H1 (cell line): ENCODE data around the gene SWT1. TPM values are rescaled to one million over a fixed set of nuclear protein-coding genes. Genes with fewer than 3 reads are reported as not detected.
"Not testable (repeated sequence)": the region's sequence is repeated elsewhere in the genome, so short reads cannot be mapped to it uniquely, and the experiment has no call there.

Experiments used
- CTCF ChIA-PET: fragments of 300-600 bp; sonication (Branson Sonifier 250); formaldehyde crosslinking; loops from one replicate; lab custom pipeline; 2021; ENCODE audit not compliant: partially characterized antibody; lab: Charles Lee
- POLR2A ChIA-PET: fragments of 300-600 bp; sonication (Branson Sonifier 250); formaldehyde crosslinking; loops from one replicate; lab custom pipeline; 2021; ENCODE audit warnings: inconsistent platforms; ENCODE audit not compliant: partially characterized antibody; lab: Charles Lee
- DNase-seq, 2 experiments: peaks; one replicate each; pipeline versions ENCODE4 v3.0.0 to v3.0.0-alpha.2; 2010 to 2022; ENCODE audit warnings: low spot score in 2 of 2, low read depth in 1 of 2, mixed read lengths in 1 of 2
- FAIRE-seq: peaks from 2 replicates; lab custom pipeline; 2011; peaks lifted over from hg19 to GRCh38; lab: Jason Lieb, UNC
- H2AFZ ChIP-seq: 2 replicates; pipeline ENCODE4 v1.8.1; 2012; ENCODE audit warnings: low read length, inconsistent platforms
- H2AK5ac ChIP-seq: 2 replicates; pipeline ENCODE4 v1.6.1; 2013; ENCODE audit warnings: low read depth, low read length
- H2BK120ac ChIP-seq: replicated peaks from 2 replicates; pipeline ENCODE3; 2013; ENCODE audit warnings: low read depth, low read length, inconsistent platforms
- H2BK12ac ChIP-seq: 2 replicates; pipeline ENCODE4 v1.6.1; 2013; ENCODE audit warnings: low read depth, low read length
- H2BK15ac ChIP-seq: 2 replicates; pipeline ENCODE4 v1.6.1; 2013; ENCODE audit warnings: low read length
- H2BK20ac ChIP-seq: 2 replicates; pipeline ENCODE4 v1.6.1; 2013; ENCODE audit warnings: low read length
- H2BK5ac ChIP-seq: 2 replicates; pipeline ENCODE4 v1.6.1; 2013; ENCODE audit warnings: low read depth, low read length
- H3K14ac ChIP-seq: 2 replicates; pipeline ENCODE4 v1.6.1; 2013; ENCODE audit warnings: inconsistent platforms; ENCODE audit not compliant: insufficient read length
- H3K18ac ChIP-seq: 2 replicates; pipeline ENCODE4 v1.6.1; 2013; ENCODE audit warnings: low read length; ENCODE audit errors: extremely low read depth
- H3K23ac ChIP-seq: 2 replicates; pipeline ENCODE4 v1.6.1; 2013; ENCODE audit warnings: inconsistent platforms; ENCODE audit not compliant: insufficient read length
- H3K23me2 ChIP-seq: 2 replicates; pipeline ENCODE4 v1.6.1; 2013; ENCODE audit warnings: low read depth, low read length
- H3K27ac ChIP-seq: 2 replicates; pipeline ENCODE4 v1.6.1; 2011; ENCODE audit warnings: low read depth, low read length, inconsistent platforms
- H3K27me3 ChIP-seq, 4 experiments: replicated peaks in 1 of 4; 1 replicate in 1 of 4; 2 replicates in 3 of 4; pipeline versions ENCODE4 v1.6.1 to v1.8.1; 2011 to 2013; ENCODE audit warnings: low read length in 3 of 4, mild to moderate bottlenecking in 3 of 4, inconsistent platforms in 2 of 4, mixed read lengths in 2 of 4, moderate library complexity in 1 of 4; ENCODE audit not compliant: control insufficient read depth in 3 of 4, insufficient read depth in 3 of 4; ENCODE audit errors: extremely low read depth in 1 of 4
- H3K36me3 ChIP-seq, 4 experiments: 2 replicates each; pipeline versions ENCODE4 v1.6.1 to v1.8.1; 2011 to 2013; ENCODE audit warnings: mild to moderate bottlenecking in 4 of 4, low read length in 3 of 4, moderate library complexity in 2 of 4, control low read depth in 1 of 4, inconsistent platforms in 1 of 4; ENCODE audit not compliant: insufficient read depth in 4 of 4, control insufficient read depth in 2 of 4
- H3K4ac ChIP-seq: replicated peaks from 2 replicates; pipeline ENCODE3; 2013; ENCODE audit warnings: low read length, low read depth, mixed read lengths, inconsistent platforms; ENCODE audit not compliant: insufficient read length
- H3K4me1 ChIP-seq, 4 experiments: replicated peaks in 1 of 4; 1 replicate in 1 of 4; 2 replicates in 3 of 4; pipeline versions ENCODE4 v1.6.1 to v1.8.1; 2011 to 2013; ENCODE audit warnings: low read length in 3 of 4, inconsistent platforms in 2 of 4, mixed read lengths in 1 of 4; ENCODE audit not compliant: insufficient read depth in 4 of 4, control insufficient read depth in 3 of 4
- H3K4me2 ChIP-seq, 2 experiments: 2 replicates each; pipeline versions ENCODE4 v1.6.1 to v1.8.1; 2011 to 2013; ENCODE audit warnings: low read depth in 2 of 2, low read length in 2 of 2, control low read depth in 1 of 2, inconsistent platforms in 1 of 2, mild to moderate bottlenecking in 1 of 2; ENCODE audit not compliant: insufficient read depth in 1 of 2
- H3K4me3 ChIP-seq, 4 experiments: fragments of 200-600, 300-600 bp in 1 of 4; sonication (generic), shearing (Covaris generic), sonication (Bioruptor Twin) in 1 of 4; 2 replicates each; pipeline versions ENCODE4 v1.5.1 to v1.8.1; 2011 to 2016; ENCODE audit warnings: low read length in 4 of 4, low read depth in 3 of 4, control low read depth in 2 of 4, inconsistent platforms in 2 of 4, mild to moderate bottlenecking in 2 of 4, mixed read lengths in 1 of 4, moderate library complexity in 1 of 4; ENCODE audit not compliant: insufficient read depth in 2 of 4; ENCODE audit errors: extremely low read depth in 1 of 4
- H3K56ac ChIP-seq: replicated peaks from 2 replicates; pipeline ENCODE3; 2013; ENCODE audit warnings: low read depth, mild to moderate bottlenecking, mixed read lengths, low read length, inconsistent platforms; ENCODE audit not compliant: insufficient read length
- H3K79me1 ChIP-seq: 2 replicates; pipeline ENCODE4 v1.6.1; 2013; ENCODE audit warnings: low read depth, low read length, control low read depth
- H3K79me2 ChIP-seq, 2 experiments: 2 replicates each; pipeline versions ENCODE4 v1.6.1 to v1.8.1; 2012 to 2013; ENCODE audit warnings: low read length in 2 of 2, mild to moderate bottlenecking in 2 of 2, inconsistent platforms in 1 of 2; ENCODE audit not compliant: insufficient read depth in 2 of 2, control insufficient read depth in 1 of 2
- H3K9ac ChIP-seq, 4 experiments: replicated peaks in 1 of 4; 1 replicate in 1 of 4; 2 replicates in 3 of 4; pipeline versions ENCODE4 v1.6.1 to v1.8.1; 2011 to 2013; ENCODE audit warnings: low read depth in 3 of 4, low read length in 3 of 4, control low read depth in 2 of 4, mild to moderate bottlenecking in 2 of 4, moderate library complexity in 2 of 4, inconsistent platforms in 1 of 4; ENCODE audit errors: extremely low read depth in 1 of 4
- H3K9me3 ChIP-seq, 2 experiments: 2 replicates each; pipeline versions ENCODE4 v1.6.1 to v1.8.1; 2012 to 2013; ENCODE audit warnings: mild to moderate bottlenecking in 2 of 2, moderate library complexity in 2 of 2, control low read depth in 1 of 2, inconsistent platforms in 1 of 2, low read depth in 1 of 2, low read length in 1 of 2, mixed read lengths in 1 of 2; ENCODE audit not compliant: insufficient read depth in 2 of 2
- H4K20me1 ChIP-seq, 2 experiments: replicated peaks in 1 of 2; 2 replicates each; pipeline versions ENCODE3 to v1.8.1; 2011 to 2013; ENCODE audit warnings: inconsistent platforms in 2 of 2, low read length in 2 of 2, mild to moderate bottlenecking in 1 of 2; ENCODE audit not compliant: insufficient read depth in 2 of 2, control insufficient read depth in 1 of 2
- H4K5ac ChIP-seq: 2 replicates; pipeline ENCODE4 v1.6.1; 2013; ENCODE audit warnings: low read length, low read depth, mixed read lengths, inconsistent platforms; ENCODE audit not compliant: insufficient read length
- H4K8ac ChIP-seq: 2 replicates; pipeline ENCODE4 v1.8.0; 2013; ENCODE audit warnings: mild to moderate bottlenecking, moderate library complexity, low read length, inconsistent platforms; ENCODE audit not compliant: insufficient read depth; ENCODE audit errors: extremely low read depth
- H4K91ac ChIP-seq: replicated peaks from 2 replicates; pipeline ENCODE3; 2013; ENCODE audit warnings: low read length, mixed read lengths, inconsistent platforms; ENCODE audit not compliant: insufficient read length
- CEBPB ChIP-seq: IDR thresholded peaks from 2 replicates; pipeline ENCODE4 v1.6.1; 2012; ENCODE audit warnings: low read depth, low read length
- MAX ChIP-seq: IDR thresholded peaks from 2 replicates; pipeline ENCODE4 v1.6.1; 2012; ENCODE audit warnings: inconsistent platforms
- POLR2A ChIP-seq, 2 experiments: IDR thresholded peaks; 1 replicate in 1 of 2; 2 replicates in 1 of 2; pipeline ENCODE4 v1.6.1; 2011; ENCODE audit warnings: low read depth in 2 of 2, low read length in 2 of 2, mild to moderate bottlenecking in 2 of 2; ENCODE audit errors: control extremely low read depth in 1 of 2
- RNF2 ChIP-seq: fragments of 200-900, 300-1000 bp; sonication (generic); IDR thresholded peaks from 2 replicates; pipeline ENCODE4 v1.7.1; 2016; ENCODE audit warnings: borderline replicate concordance, low read depth, mild to moderate bottlenecking, antibody characterized with exemption, low read length; ENCODE audit not compliant: poor library complexity, severe bottlenecking; ENCODE audit errors: missing control alignments
- WGBS, 2 experiments: shearing (Covaris generic) in 1 of 2; methylation state at CpG; one replicate each; pipeline versions ENCODE4 v1.1.6 to v1.1.7; 2013 to 2015; ENCODE audit warnings: low lambda C conversion rate in 2 of 2, mixed read lengths in 2 of 2, inconsistent platforms in 1 of 2, low coverage in 1 of 2, missing lambda C conversion rate in 1 of 2; ENCODE audit not compliant: insufficient replicate concordance in 2 of 2, insufficient coverage in 1 of 2, insufficient read length in 1 of 2; ENCODE audit errors: extremely low coverage in 1 of 2, missing lambda C conversion rate in 1 of 2; 5-methylcytosine and 5-hydroxymethylcytosine counted together
- polyA plus RNA-seq, 7 experiments: library from polyadenylated mRNA; depleted of rRNA in 3 of 7; stranded (reverse) in 5 of 7; unstranded in 2 of 7; fragments of >200 nt in 5 of 7; fragments of 200-250 nt in 2 of 7; gene quantifications; 1 replicate in 5 of 7; 2 replicates in 1 of 7; 4 replicates in 1 of 7; pipeline versions ENCODE4 v1.2.1 to v1.2.3, GENCODE V29; 2011 to 2013; ENCODE audit warnings: missing spikeins in 2 of 7, mixed read lengths in 2 of 7
- total RNA-seq: library from RNA; stranded (reverse); fragmentation: NEBNext Ultra II Directional; extraction: Animal tissue kit (Norgen Biotek cat#: 25700); gene quantifications from 2 replicates; pipeline ENCODE4 v1.2.1, GENCODE V29; 2021

The SWT1 gene
- total and polyA plus RNA-seq, 2 of the 8 experiments (the other 6 are each of a cell fraction or from before 2014, with no cell fraction given): 1.4 to 6.2 TPM

DNA sequence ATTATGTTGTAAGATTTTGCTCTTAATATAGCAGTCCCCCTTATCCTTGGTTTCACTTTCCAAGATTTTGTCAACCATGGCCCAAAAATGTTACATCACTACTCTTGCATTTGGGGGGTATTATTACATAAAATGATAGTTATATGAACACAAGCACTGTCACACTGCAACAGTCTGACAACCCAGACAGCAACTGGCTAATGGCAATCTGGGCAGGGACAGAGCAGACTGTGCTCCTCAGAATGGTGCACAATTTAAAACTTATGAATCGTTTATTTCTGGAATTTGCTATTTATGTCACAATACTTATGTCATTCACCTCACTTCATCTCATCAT is 162.1 kb downstream of the SWT1 start (continued):
- TF ChIP-seq MAX: no peak
- no peak for TF ChIP-seq POLR2A (IDR thresholded peaks at IDR 0.05; ENCODE audit: control extremely low read depth in 1 of 2, low read depth in 2 of 2, low read length in 2 of 2)
- TF ChIP-seq RNF2: no peak
- TF ChIP-seq CEBPB: no peak

GRCh38 chr1:185321104-185321503 is 164.1 kb downstream of the SWT1 start:
- H4K91ac ChIP-seq, H3K79me2 ChIP-seq, H2AK5ac ChIP-seq, H3K36me3 ChIP-seq, DNase-seq, H3K23me2 ChIP-seq, H4K20me1 ChIP-seq, H3K56ac ChIP-seq, H3K4me3 ChIP-seq, H3K14ac ChIP-seq, H3K4ac ChIP-seq, H3K27me3 ChIP-seq, H4K8ac ChIP-seq, H3K27ac ChIP-seq, H2BK15ac ChIP-seq, H2BK5ac ChIP-seq, H3K4me1 ChIP-seq, H3K18ac ChIP-seq, H4K5ac ChIP-seq, H2BK20ac ChIP-seq, H3K23ac ChIP-seq, H3K9ac ChIP-seq, H3K9me3 ChIP-seq, H2AFZ ChIP-seq, H2BK120ac ChIP-seq, FAIRE-seq, POLR2A ChIA-PET, H2BK12ac ChIP-seq, H3K4me2 ChIP-seq, H3K79me1 ChIP-seq: not testable (repeated sequence)
- CTCF ChIA-PET: interaction anchor here (1.3 to 3.3 kb wide), 3 partner anchors 151 to 360 kb away, joined by 3 to 11 read pairs (median 6); no protein-coding TSS in a partner anchor
- WGBS, 2 experiments: 98% methylated on average over 7 of the region's 7 CpGs; no CpG with 5 or more reads in 1 of the 2 experiments
